ENCODE results near the gene SMYD3. TPM values are rescaled to one million over a fixed set of nuclear protein-coding genes. Genes with fewer than 3 reads are reported as not detected.
"Not testable (repeated sequence)": the region's sequence is repeated elsewhere in the genome, so short reads cannot be mapped to it uniquely, and the experiment has no call there.

Gene SMYD3
- total and polyA plus RNA-seq, 11 donors: 6.3 to 12.1 (median 9.5) TPM

GRCh38 chr1:246032031-246032551, 475.0 kb downstream of the SMYD3 start:
- DNase-seq (no peak), ATAC-seq (no peak)
- peaks cover 0 to 5% (median 0%) of the 10 kb centered on the region in 12 donors for H3K9me3 ChIP-seq
- WGBS, 4 donors: 52 to 79% (median 61%) methylated on average over 3 of the region's 3 CpGs
- intact Hi-C loops (cut with DNase I): loop anchor here in 1 of 10 donors (2.0 kb wide), 1 partner anchor 35 kb away; no protein-coding TSS in a partner anchor
- H3K36me3 ChIP-seq: no peaks in the 10 kb centered on the region
- no peak overlapping the region for H3K4me3 ChIP-seq
- no peak overlapping the region for H3K27ac ChIP-seq
- H3K4me1 ChIP-seq: peaks cover 0 to 3% (median 0%) of the 10 kb centered on the region in 12 donors
- TF ChIP-seq CTCF (IDR thresholded peaks at IDR 0.05) (no peak), POLR2A (IDR thresholded peaks at IDR 0.05) (no peak)
- H3K27me3 ChIP-seq: no peaks in the 10 kb centered on the region

GRCh38 chr1:246029616-246030015, 477.5 kb downstream of the SMYD3 start:
- 76 to 85% (median 80%) methylated on average over 1 of the region's 1 CpG for WGBS, 4 donors
- TF ChIP-seq CTCF (IDR thresholded peaks at IDR 0.05) (no peak), POLR2A (IDR thresholded peaks at IDR 0.05) (no peak)

GRCh38 chr1:246024118-246024517, 483.0 kb downstream of the SMYD3 start:
- ATAC-seq; DNase-seq; H3K27me3 ChIP-seq; intact Hi-C loops (cut with DNase I); H3K4me1 ChIP-seq; H3K9me3 ChIP-seq; H3K36me3 ChIP-seq; H3K27ac ChIP-seq; H3K4me3 ChIP-seq: not testable (repeated sequence)
- WGBS, 4 donors: 95 to 100% (median 98%) methylated on average over 1 of the region's 1 CpG

More at GRCh38 chr1:246029616-246030015, 477.5 kb downstream of the SMYD3 start:
- DNase-seq (no peak), ATAC-seq (no peak)
- H3K4me1 ChIP-seq: peaks cover 0 to 3% (median 0%) of the 10 kb centered on the region in 12 donors
- no peak overlapping the region for H3K4me3 ChIP-seq
- no peak overlapping the region for H3K27ac ChIP-seq
- H3K9me3 ChIP-seq: peaks cover 0 to 5% (median 0%) of the 10 kb centered on the region in 12 donors
- intact Hi-C loops (cut with DNase I): no loop called here
- no peaks in the 10 kb centered on the region for H3K27me3 ChIP-seq
- H3K36me3 ChIP-seq: no peaks in the 10 kb centered on the region

GRCh38 chr1:246020211-246020954, 486.7 kb downstream of the SMYD3 start:
- ATAC-seq (no peak), DNase-seq (no peak)
- H3K27ac ChIP-seq: no peak overlapping the region
- no peak overlapping the region for H3K4me3 ChIP-seq
- H3K36me3 ChIP-seq: no peaks in the 10 kb centered on the region
- intact Hi-C loops (cut with DNase I): no loop called here
- H3K27me3 ChIP-seq: no peaks in the 10 kb centered on the region
- H3K9me3 ChIP-seq: no peaks in the 10 kb centered on the region
- TF ChIP-seq POLR2A (IDR thresholded peaks at IDR 0.05) (no peak), CTCF (IDR thresholded peaks at IDR 0.05) (no peak)
- no peaks in the 10 kb centered on the region for H3K4me1 ChIP-seq
- WGBS, 4 donors: 76 to 87% (median 82%) methylated on average over 6 of the region's 6 CpGs

Measured in heart left ventricle (tissue), 16 donors.